GM12874 (cell line): ENCODE data around the gene MC5R.

Experiments
- CTCF ChIP-seq: IDR thresholded peaks from 2 replicates; pipeline ENCODE4 v1.5.1; 2011; ENCODE audit warnings: low read depth, mild to moderate bottlenecking, control low read depth, low read length, moderate library complexity; ENCODE audit not compliant: insufficient read depth

The MC5R gene

GRCh38 chr18:13811993-13812392 is 12.0 kb upstream of the MC5R start:
- peak; percentile 40; the same call in 1 of the 2 replicates for TF ChIP-seq CTCF

GRCh38 chr18:13813271-13813849 is 10.6 kb upstream of the MC5R start:
- TF ChIP-seq CTCF = peak; percentile 73

- no peak for TF ChIP-seq CTCF
These were observed 2.3 kb downstream of the MC5R start for GRCh38 chr18:13826209-13826608.

- 0 out of 2 replicates have a peak, but pooled peaks have one; percentile 16 for TF ChIP-seq CTCF
These were observed 8.0 kb downstream of the MC5R start for GRCh38 chr18:13831864-13832508.

- no peak for TF ChIP-seq CTCF
These were observed 10.6 kb downstream of the MC5R start for GRCh38 chr18:13834496-13835015.

- TF ChIP-seq CTCF = no peak
These were observed 11.3 kb downstream of the MC5R start for GRCh38 chr18:13835202-13835601.

GRCh38 chr18:13836559-13836958 is 12.6 kb downstream of the MC5R start:
- TF ChIP-seq CTCF = no peak
